ENCODE data around the gene SLC45A1. TPM values are rescaled to one million over a fixed set of nuclear protein-coding genes. Genes with fewer than 3 reads are reported as not detected.

Gene SLC45A1
- total RNA-seq, 3 donors from 2014 or later: 0.73 to 3.6 (median 1.9) TPM

DNA sequence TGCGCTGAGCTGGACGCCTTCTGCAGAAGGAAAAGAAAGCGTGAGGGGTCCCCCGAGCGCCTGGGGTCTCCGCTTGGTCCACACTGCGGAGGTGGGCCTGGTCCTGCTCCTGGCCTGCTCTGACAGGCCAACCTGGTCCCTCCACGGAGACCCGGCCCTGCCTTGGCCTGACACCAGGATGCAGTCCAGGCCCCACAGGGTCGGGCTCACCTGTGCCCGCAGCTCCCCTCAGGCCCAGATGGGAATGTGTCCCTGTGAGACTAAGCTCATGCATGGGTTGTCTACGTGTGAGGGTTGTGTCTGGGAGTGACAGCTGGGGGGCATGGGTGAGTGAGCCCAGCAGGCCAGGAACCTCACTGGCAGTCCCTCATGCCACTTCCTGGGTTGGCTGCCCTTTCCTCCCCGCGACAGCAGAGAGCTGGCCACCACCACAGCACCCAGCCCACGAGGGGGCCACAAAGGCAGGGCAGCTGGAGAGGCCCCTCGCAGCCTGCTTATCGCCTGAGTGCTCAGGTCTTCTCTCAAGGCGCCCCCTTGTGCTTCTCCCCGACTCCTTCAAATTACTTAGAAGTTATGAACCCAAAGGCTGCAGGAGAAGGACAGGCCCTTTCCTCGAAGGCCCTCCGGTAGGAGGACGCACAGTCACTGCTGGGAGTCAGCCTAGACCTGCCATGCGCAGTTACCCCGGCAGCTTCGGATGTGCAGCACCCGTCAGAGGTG, 41.1 kb downstream of the SLC45A1 start:
- Histone ChIP-seq H3K27me3 (no peaks in the 10 kb centered on the region), H3K36me3 (peaks cover 18% of the 10 kb centered on the region), H3K9me3 (no peaks in the 10 kb centered on the region), H3K4me3 (no peak overlapping the region), H3K27ac (peak overlapping the region in 1 of 2 donors; percentile 58), H3K4me1 (peaks cover 0 to 2% of the 10 kb centered on the region in 2 donors)
- intact Hi-C loops (cut with DNase I; ENCODE audit: low total_unique reads): no loop called here
- no peak for DNase-seq (ENCODE audit: low spot score in 2 of 2)
- TF ChIP-seq POLR2AphosphoS5 (IDR thresholded peaks at IDR 0.05): no peak
- TF ChIP-seq POLR2A (IDR thresholded peaks at IDR 0.05): no peak
- TF ChIP-seq, protein P1, sequence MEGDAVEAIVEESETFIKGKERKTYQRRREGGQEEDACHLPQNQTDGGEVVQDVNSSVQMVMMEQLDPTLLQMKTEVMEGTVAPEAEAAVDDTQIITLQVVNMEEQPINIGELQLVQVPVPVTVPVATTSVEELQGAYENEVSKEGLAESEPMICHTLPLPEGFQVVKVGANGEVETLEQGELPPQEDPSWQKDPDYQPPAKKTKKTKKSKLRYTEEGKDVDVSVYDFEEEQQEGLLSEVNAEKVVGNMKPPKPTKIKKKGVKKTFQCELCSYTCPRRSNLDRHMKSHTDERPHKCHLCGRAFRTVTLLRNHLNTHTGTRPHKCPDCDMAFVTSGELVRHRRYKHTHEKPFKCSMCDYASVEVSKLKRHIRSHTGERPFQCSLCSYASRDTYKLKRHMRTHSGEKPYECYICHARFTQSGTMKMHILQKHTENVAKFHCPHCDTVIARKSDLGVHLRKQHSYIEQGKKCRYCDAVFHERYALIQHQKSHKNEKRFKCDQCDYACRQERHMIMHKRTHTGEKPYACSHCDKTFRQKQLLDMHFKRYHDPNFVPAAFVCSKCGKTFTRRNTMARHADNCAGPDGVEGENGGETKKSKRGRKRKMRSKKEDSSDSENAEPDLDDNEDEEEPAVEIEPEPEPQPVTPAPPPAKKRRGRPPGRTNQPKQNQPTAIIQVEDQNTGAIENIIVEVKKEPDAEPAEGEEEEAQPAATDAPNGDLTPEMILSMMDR (IDR thresholded peaks at IDR 0.05): no peak

GRCh38 chr1:8359617-8360481, 41.9 kb downstream of the SLC45A1 start:
- Histone ChIP-seq H3K27me3 (no peaks in the 10 kb centered on the region), H3K27ac (peak overlapping the region in 1 of 2 donors; percentile 58), H3K4me1 (peaks cover 0 to 2% of the 10 kb centered on the region in 2 donors), H3K36me3 (peaks cover 18% of the 10 kb centered on the region), H3K9me3 (no peaks in the 10 kb centered on the region), H3K4me3 (no peak overlapping the region)
- DNase-seq (ENCODE audit: low spot score in 2 of 2): no peak
- TF ChIP-seq POLR2A (IDR thresholded peaks at IDR 0.05) (no peak), POLR2AphosphoS5 (IDR thresholded peaks at IDR 0.05) (no peak)
- TF ChIP-seq, protein P1 (IDR thresholded peaks at IDR 0.05): no peak
- intact Hi-C loops (cut with DNase I; ENCODE audit: low total_unique reads): no loop called here

- H3K36me3 ChIP-seq: peaks cover 18% of the 10 kb centered on the region
- intact Hi-C loops (cut with DNase I; ENCODE audit: low total_unique reads): no loop called here
- no peaks in the 10 kb centered on the region for H3K27me3 ChIP-seq
- H3K27ac ChIP-seq: peak overlapping the region in 1 of 2 donors; percentile 25
- no peak overlapping the region for H3K4me3 ChIP-seq
- DNase-seq (ENCODE audit: low spot score in 2 of 2): no peak
- no peaks in the 10 kb centered on the region for H3K9me3 ChIP-seq
- TF ChIP-seq, protein P1 (IDR thresholded peaks at IDR 0.05): no peak
- TF ChIP-seq POLR2A (IDR thresholded peaks at IDR 0.05) (no peak), POLR2AphosphoS5 (IDR thresholded peaks at IDR 0.05) (no peak)
- H3K4me1 ChIP-seq: peaks cover 0 to 2% of the 10 kb centered on the region in 2 donors
Observed at GRCh38 chr1:8360493-8361197, 42.7 kb downstream of the SLC45A1 start.

DNA sequence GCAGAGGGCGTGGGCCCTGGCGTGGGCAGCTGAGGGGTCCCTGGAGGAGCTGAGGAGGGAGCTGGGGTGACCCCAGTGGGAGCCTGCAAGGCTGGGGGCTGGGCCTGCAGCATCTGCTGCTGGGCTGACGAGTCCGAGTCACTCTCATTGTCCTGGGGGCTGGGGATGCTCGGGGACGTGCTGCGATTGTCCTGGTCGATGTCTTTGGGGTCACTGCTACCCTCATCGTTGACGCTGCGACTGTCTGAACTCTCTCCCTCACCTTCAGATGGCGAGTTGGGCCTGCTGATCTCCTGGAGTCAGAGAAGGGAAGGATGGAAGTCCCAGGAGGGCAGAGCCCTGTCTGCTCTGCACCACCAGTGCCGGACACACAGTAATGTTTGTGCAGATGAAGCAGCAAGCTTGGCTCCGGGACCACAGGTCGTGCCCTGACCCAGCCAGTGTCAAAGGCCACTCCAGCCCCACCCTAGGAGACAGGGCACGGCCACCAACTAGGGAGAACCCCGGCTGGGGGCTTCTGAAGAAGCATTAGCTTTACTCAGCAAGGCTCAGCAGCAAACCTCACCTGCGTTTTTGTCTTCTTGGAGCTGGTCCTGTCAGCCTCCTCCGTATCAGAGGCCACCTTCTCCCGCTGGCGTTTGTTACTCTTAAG, 43.4 kb downstream of the SLC45A1 start:
- Histone ChIP-seq H3K27ac (peak overlapping the region in 1 of 2 donors; percentile 25), H3K4me3 (no peak overlapping the region), H3K27me3 (no peaks in the 10 kb centered on the region), H3K9me3 (no peaks in the 10 kb centered on the region), H3K4me1 (peaks cover 0 to 2% of the 10 kb centered on the region in 2 donors), H3K36me3 (peaks cover 11% of the 10 kb centered on the region)
- DNase-seq (ENCODE audit: low spot score in 2 of 2): no peak
- intact Hi-C loops (cut with DNase I; ENCODE audit: low total_unique reads): no loop called here
- TF ChIP-seq POLR2A (IDR thresholded peaks at IDR 0.05): no peak
- TF ChIP-seq POLR2AphosphoS5 (IDR thresholded peaks at IDR 0.05): no peak
- TF ChIP-seq, protein P1 (IDR thresholded peaks at IDR 0.05): no peak
